ENCODE measurements around the gene TMC2.

TMC2 gene

DNA sequence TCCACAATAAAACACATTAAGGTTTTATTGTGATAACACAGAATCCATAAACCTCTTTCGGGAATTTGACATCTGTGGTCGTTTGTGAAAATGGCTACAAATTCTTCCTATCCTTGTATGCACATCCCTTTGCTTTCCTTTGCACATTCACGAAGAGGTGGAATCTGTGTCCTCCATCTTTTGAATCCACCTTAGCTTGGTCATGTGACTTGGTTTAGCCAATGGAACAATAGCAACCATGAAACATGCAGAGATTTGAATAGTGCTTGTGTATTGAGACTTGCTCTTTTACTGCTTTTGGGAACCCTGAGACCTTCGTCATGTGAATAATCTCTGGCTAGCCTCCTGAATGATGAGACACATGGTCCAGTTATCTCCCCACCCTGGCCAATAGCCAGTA is 66.4 kb downstream of the TMC2 start:
- Histone ChIP-seq H3K9ac (ENCODE audit: low read depth, low read length, poor library complexity) (no peak overlapping the region), H2BK15ac (ENCODE audit: low read length) (no peak overlapping the region), H3K4me2 (ENCODE audit: insufficient read depth, low read length, poor library complexity, severe bottlenecking) (no peak overlapping the region), H3K27ac (replicated peaks; ENCODE audit: low read length) (no peak overlapping the region), H3K4me3 (ENCODE audit: low read length in 2 of 2) (no peak overlapping the region), H4K91ac (ENCODE audit: low read depth, low read length, poor library complexity) (no peak overlapping the region), H2BK5ac (ENCODE audit: low read length) (no peak overlapping the region), H2BK120ac (ENCODE audit: low read depth, low read length) (no peak overlapping the region), H3K18ac (ENCODE audit: low read length) (no peak overlapping the region), H2BK12ac (ENCODE audit: low read length) (no peak overlapping the region), H2AK5ac (ENCODE audit: low read depth, low read length) (no peak overlapping the region), H3K27me3 (ENCODE audit: control insufficient read depth in 3 of 3, insufficient read depth in 3 of 3, low read depth in 1 of 3, low read length in 3 of 3) (no peaks in the 10 kb centered on the region), H3K4ac (ENCODE audit: low read length) (no peak overlapping the region), H3K79me1 (ENCODE audit: low read depth, low read length) (no peaks in the 10 kb centered on the region), H3K9me3 (replicated peaks in 1 of 2; ENCODE audit: control insufficient read depth in 2 of 2, insufficient read depth in 1 of 2, low read depth in 1 of 2, low read length in 2 of 2) (peaks cover 7 to 9% of the 10 kb centered on the region in 2 donors), H2AFZ (ENCODE audit: low read length) (peak overlapping the region; percentile 59), H3K4me1 (ENCODE audit: control insufficient read depth in 2 of 2, insufficient read depth in 1 of 2, low read depth in 1 of 2, low read length in 2 of 2) (peaks cover 3 to 5% of the 10 kb centered on the region in 2 donors), H3K23ac (ENCODE audit: low read depth, low read length, poor library complexity) (no peak overlapping the region), H3K14ac (ENCODE audit: low read length) (no peak overlapping the region), H4K8ac (ENCODE audit: low read depth, low read length) (no peak overlapping the region), H3K36me3 (replicated peaks in 1 of 2; ENCODE audit: control insufficient read depth in 2 of 2, insufficient read depth in 2 of 2, low read length in 2 of 2) (no peaks in the 10 kb centered on the region)
- DNase-seq (ENCODE audit: low spot score) = no peak
- no CpG with 5 or more reads among the region's 4 CpGs for WGBS, 2 donors (ENCODE audit: extremely low coverage in 2 of 2, insufficient read length in 2 of 2, insufficient replicate concordance in 1 of 2)

DNA sequence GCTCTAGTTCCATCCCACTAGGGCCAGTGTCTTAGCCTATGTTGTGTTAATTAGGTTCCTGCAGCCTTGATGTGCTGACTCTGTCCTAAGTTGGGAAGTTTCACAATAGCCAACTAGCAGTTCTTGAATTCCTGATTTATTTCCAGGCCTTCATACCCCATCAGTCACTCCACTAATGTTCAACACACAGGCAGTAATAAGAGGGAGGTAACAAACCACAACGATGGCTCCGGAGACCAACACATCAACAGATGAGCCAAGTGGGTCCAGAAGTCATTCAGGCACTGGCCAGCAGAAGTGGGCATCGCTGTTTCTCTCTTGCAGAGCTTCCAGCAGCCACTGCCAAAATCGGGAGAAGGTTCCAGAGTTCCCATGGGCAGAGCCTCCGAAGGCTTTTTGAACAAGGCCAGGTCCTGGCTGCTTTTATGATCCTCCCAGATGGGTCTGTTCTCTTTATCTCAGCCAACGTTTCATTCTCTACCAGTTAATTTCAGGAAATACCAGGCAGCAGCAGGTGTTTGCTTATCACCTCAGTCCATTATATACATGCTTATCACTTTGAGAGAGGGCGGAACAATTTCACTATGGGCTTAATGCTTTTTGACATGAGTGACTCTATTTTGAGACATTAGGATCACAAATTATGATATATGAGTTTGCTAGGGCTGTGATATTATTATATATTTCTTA is 67.6 kb downstream of the TMC2 start:
- no peaks in the 10 kb centered on the region for H3K79me1 ChIP-seq (ENCODE audit: low read depth, low read length)
- no peak overlapping the region for H3K4ac ChIP-seq (ENCODE audit: low read length)
- no peak overlapping the region for H3K23ac ChIP-seq (ENCODE audit: low read depth, low read length, poor library complexity)
- no CpG with 5 or more reads among the region's 7 CpGs for WGBS, 2 donors (ENCODE audit: extremely low coverage in 2 of 2, insufficient read length in 2 of 2, insufficient replicate concordance in 1 of 2)
- H3K9ac ChIP-seq (ENCODE audit: low read depth, low read length, poor library complexity) = no peak overlapping the region
- H2BK120ac ChIP-seq (ENCODE audit: low read depth, low read length) = no peak overlapping the region
- no peak overlapping the region for H4K91ac ChIP-seq (ENCODE audit: low read depth, low read length, poor library complexity)
- H3K9me3 ChIP-seq (replicated peaks in 1 of 2; ENCODE audit: control insufficient read depth in 2 of 2, insufficient read depth in 1 of 2, low read depth in 1 of 2, low read length in 2 of 2) = peaks cover 7 to 9% of the 10 kb centered on the region in 2 donors
- no peak overlapping the region for H4K8ac ChIP-seq (ENCODE audit: low read depth, low read length)
- no peak overlapping the region for H3K4me2 ChIP-seq (ENCODE audit: insufficient read depth, low read length, poor library complexity, severe bottlenecking)
- no peak overlapping the region for H2BK12ac ChIP-seq (ENCODE audit: low read length)
- no peak overlapping the region for H2BK5ac ChIP-seq (ENCODE audit: low read length)
- H3K4me3 ChIP-seq (ENCODE audit: low read length in 2 of 2) = no peak overlapping the region
- H3K18ac ChIP-seq (ENCODE audit: low read length) = no peak overlapping the region
- no peak overlapping the region for H3K14ac ChIP-seq (ENCODE audit: low read length)
- H3K36me3 ChIP-seq (replicated peaks in 1 of 2; ENCODE audit: control insufficient read depth in 2 of 2, insufficient read depth in 2 of 2, low read length in 2 of 2) = no peaks in the 10 kb centered on the region
- DNase-seq (ENCODE audit: low spot score) = no peak
- no peak overlapping the region for H2AK5ac ChIP-seq (ENCODE audit: low read depth, low read length)
- H2BK15ac ChIP-seq (ENCODE audit: low read length) = no peak overlapping the region
- no peak overlapping the region for H3K27ac ChIP-seq (replicated peaks; ENCODE audit: low read length)
- no peak overlapping the region for H2AFZ ChIP-seq (ENCODE audit: low read length)
- peaks cover 3 to 5% of the 10 kb centered on the region in 2 donors for H3K4me1 ChIP-seq (ENCODE audit: control insufficient read depth in 2 of 2, insufficient read depth in 1 of 2, low read depth in 1 of 2, low read length in 2 of 2)
- H3K27me3 ChIP-seq (ENCODE audit: control insufficient read depth in 3 of 3, insufficient read depth in 3 of 3, low read depth in 1 of 3, low read length in 3 of 3) = no peaks in the 10 kb centered on the region

DNA sequence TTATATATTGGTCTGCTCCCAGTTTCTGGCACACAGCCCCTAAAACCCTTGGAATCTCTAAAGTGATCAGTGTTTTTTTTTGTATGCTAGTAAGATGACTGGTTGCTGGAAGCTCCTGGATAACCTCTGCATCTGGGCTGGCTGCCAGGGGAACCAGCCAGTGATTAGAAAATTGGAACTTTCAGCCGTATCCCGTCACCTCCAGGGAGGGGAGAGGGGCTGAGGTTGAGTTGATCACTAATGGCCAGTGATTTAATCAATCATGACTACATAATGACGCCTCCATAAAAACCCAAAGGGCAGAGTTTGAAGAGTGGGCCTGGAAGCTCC is 68.1 kb downstream of the TMC2 start:
- H2BK120ac ChIP-seq (ENCODE audit: low read depth, low read length) = no peak overlapping the region
- H2AFZ ChIP-seq (ENCODE audit: low read length) = no peak overlapping the region
- H3K23ac ChIP-seq (ENCODE audit: low read depth, low read length, poor library complexity) = no peak overlapping the region
- H3K27me3 ChIP-seq (ENCODE audit: control insufficient read depth in 3 of 3, insufficient read depth in 3 of 3, low read depth in 1 of 3, low read length in 3 of 3) = no peaks in the 10 kb centered on the region
- no peaks in the 10 kb centered on the region for H3K79me1 ChIP-seq (ENCODE audit: low read depth, low read length)
- no peak overlapping the region for H3K27ac ChIP-seq (replicated peaks; ENCODE audit: low read length)
- peaks cover 7 to 9% of the 10 kb centered on the region in 2 donors for H3K9me3 ChIP-seq (replicated peaks in 1 of 2; ENCODE audit: control insufficient read depth in 2 of 2, insufficient read depth in 1 of 2, low read depth in 1 of 2, low read length in 2 of 2)
- no peaks in the 10 kb centered on the region for H3K36me3 ChIP-seq (replicated peaks in 1 of 2; ENCODE audit: control insufficient read depth in 2 of 2, insufficient read depth in 2 of 2, low read length in 2 of 2)
- no peak overlapping the region for H3K4ac ChIP-seq (ENCODE audit: low read length)
- no CpG with 5 or more reads among the region's 3 CpGs for WGBS, 2 donors (ENCODE audit: extremely low coverage in 2 of 2, insufficient read length in 2 of 2, insufficient replicate concordance in 1 of 2)
- no peak overlapping the region for H4K8ac ChIP-seq (ENCODE audit: low read depth, low read length)
- no peak overlapping the region for H2BK12ac ChIP-seq (ENCODE audit: low read length)
- no peak overlapping the region for H3K18ac ChIP-seq (ENCODE audit: low read length)
- no peak overlapping the region for H2BK15ac ChIP-seq (ENCODE audit: low read length)
- DNase-seq (ENCODE audit: low spot score) = no peak
- H3K14ac ChIP-seq (ENCODE audit: low read length) = no peak overlapping the region
- no peak overlapping the region for H3K4me3 ChIP-seq (ENCODE audit: low read length in 2 of 2)
- no peak overlapping the region for H3K4me2 ChIP-seq (ENCODE audit: insufficient read depth, low read length, poor library complexity, severe bottlenecking)
- no peak overlapping the region for H3K9ac ChIP-seq (ENCODE audit: low read depth, low read length, poor library complexity)
- H2AK5ac ChIP-seq (ENCODE audit: low read depth, low read length) = no peak overlapping the region
- H3K4me1 ChIP-seq (ENCODE audit: control insufficient read depth in 2 of 2, insufficient read depth in 1 of 2, low read depth in 1 of 2, low read length in 2 of 2) = peaks cover 3 to 5% of the 10 kb centered on the region in 2 donors
- no peak overlapping the region for H2BK5ac ChIP-seq (ENCODE audit: low read length)
- H4K91ac ChIP-seq (ENCODE audit: low read depth, low read length, poor library complexity) = no peak overlapping the region

DNA sequence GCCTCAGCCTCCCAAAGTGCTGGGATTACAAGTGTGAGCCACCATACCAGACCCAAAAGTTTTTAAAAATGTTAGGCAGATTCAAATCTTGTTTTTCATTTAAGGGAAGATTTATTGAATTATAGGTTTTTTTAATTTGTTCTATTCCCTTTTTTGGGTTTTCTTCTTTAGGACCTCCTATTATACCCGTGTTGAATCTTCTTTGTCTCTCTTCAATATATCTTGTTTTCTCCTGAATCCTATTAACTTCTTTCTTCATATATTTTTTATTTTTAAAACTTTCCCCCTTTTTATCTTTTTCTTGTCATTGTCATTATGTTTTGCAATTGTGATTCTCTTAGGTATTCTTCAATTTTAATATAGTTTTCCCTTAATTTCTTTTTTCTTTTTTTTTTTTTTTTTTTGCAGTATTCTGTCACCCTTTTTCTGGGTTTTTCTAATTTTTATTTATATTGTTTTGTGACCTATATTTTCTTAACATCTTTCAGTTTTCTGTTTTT is 70.2 kb downstream of the TMC2 start:
- H2BK120ac ChIP-seq (ENCODE audit: low read depth, low read length) = no peak overlapping the region
- H3K79me1 ChIP-seq (ENCODE audit: low read depth, low read length) = no peaks in the 10 kb centered on the region
- no peak overlapping the region for H3K4me2 ChIP-seq (ENCODE audit: insufficient read depth, low read length, poor library complexity, severe bottlenecking)
- H3K4me3 ChIP-seq (ENCODE audit: low read length in 2 of 2) = no peak overlapping the region
- no peak overlapping the region for H3K23ac ChIP-seq (ENCODE audit: low read depth, low read length, poor library complexity)
- no peak overlapping the region for H3K27ac ChIP-seq (replicated peaks; ENCODE audit: low read length)
- H3K36me3 ChIP-seq (replicated peaks in 1 of 2; ENCODE audit: control insufficient read depth in 2 of 2, insufficient read depth in 2 of 2, low read length in 2 of 2) = no peaks in the 10 kb centered on the region
- H2BK5ac ChIP-seq (ENCODE audit: low read length) = no peak overlapping the region
- H3K4me1 ChIP-seq (ENCODE audit: control insufficient read depth in 2 of 2, insufficient read depth in 1 of 2, low read depth in 1 of 2, low read length in 2 of 2) = no peaks in the 10 kb centered on the region
- DNase-seq (ENCODE audit: low spot score) = no peak
- H3K18ac ChIP-seq (ENCODE audit: low read length) = no peak overlapping the region
- H3K4ac ChIP-seq (ENCODE audit: low read length) = no peak overlapping the region
- no peak overlapping the region for H2BK15ac ChIP-seq (ENCODE audit: low read length)
- H3K14ac ChIP-seq (ENCODE audit: low read length) = no peak overlapping the region
- no peak overlapping the region for H2BK12ac ChIP-seq (ENCODE audit: low read length)
- no peak overlapping the region for H2AK5ac ChIP-seq (ENCODE audit: low read depth, low read length)
- H3K9me3 ChIP-seq (replicated peaks in 1 of 2; ENCODE audit: control insufficient read depth in 2 of 2, insufficient read depth in 1 of 2, low read depth in 1 of 2, low read length in 2 of 2) = peaks cover 7 to 11% of the 10 kb centered on the region in 2 donors
- H4K91ac ChIP-seq (ENCODE audit: low read depth, low read length, poor library complexity) = no peak overlapping the region
- no peak overlapping the region for H3K9ac ChIP-seq (ENCODE audit: low read depth, low read length, poor library complexity)
- no peak overlapping the region for H4K8ac ChIP-seq (ENCODE audit: low read depth, low read length)
- H3K27me3 ChIP-seq (ENCODE audit: control insufficient read depth in 3 of 3, insufficient read depth in 3 of 3, low read depth in 1 of 3, low read length in 3 of 3) = peaks cover 0 to 4% (median 0%) of the 10 kb centered on the region in 3 experiments
- no CpG with 5 or more reads among the region's 1 CpG for WGBS, 2 donors (ENCODE audit: extremely low coverage in 2 of 2, insufficient read length in 2 of 2, insufficient replicate concordance in 1 of 2)
- H2AFZ ChIP-seq (ENCODE audit: low read length) = no peak overlapping the region

Measured in neuronal stem cell (in vitro differentiated cells).